ENCODE results near the gene WTAP.

- no peak for TF ChIP-seq FOXA2 (IDR thresholded peaks at IDR 0.05)
- TF ChIP-seq CTCF (IDR thresholded peaks at IDR 0.05; ENCODE audit: low read depth, low read length, missing input control) = no peak
- no peak for TF ChIP-seq YY1 (IDR thresholded peaks at IDR 0.05)
- no peak for TF ChIP-seq NR2F2 (IDR thresholded peaks at IDR 0.05)
These were observed 33.3 kb downstream of the WTAP start for GRCh38 chr6:159760602-159761057.

Data from liver (tissue), 3 donors.